ENCODE measurements around the gene KCNK4.
A peak's percentile ranks its signal among the peaks of the same experiment; 100 is the strongest.
"Not testable (repeated sequence)": the region's sequence is repeated elsewhere in the genome, so short reads cannot be mapped to it uniquely, and the experiment has no call there.

The KCNK4 gene

DNA sequence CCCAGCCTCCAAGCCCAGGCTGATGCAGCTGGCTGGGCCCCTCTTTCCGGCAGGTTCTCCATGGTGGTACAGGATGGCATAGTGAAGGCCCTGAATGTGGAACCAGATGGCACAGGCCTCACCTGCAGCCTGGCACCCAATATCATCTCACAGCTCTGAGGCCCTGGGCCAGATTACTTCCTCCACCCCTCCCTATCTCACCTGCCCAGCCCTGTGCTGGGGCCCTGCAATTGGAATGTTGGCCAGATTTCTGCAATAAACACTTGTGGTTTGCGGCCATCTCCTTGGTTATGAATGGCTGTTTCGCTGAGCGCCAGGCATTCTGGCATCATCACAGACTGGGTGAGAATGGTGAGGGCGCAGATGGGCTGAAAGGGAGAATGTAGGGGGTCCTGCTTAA is 30.4 kb downstream of the KCNK4 start:
- DNase-seq (ENCODE audit: low read depth) = peak; percentile 13
- TF ChIP-seq, protein P1, sequence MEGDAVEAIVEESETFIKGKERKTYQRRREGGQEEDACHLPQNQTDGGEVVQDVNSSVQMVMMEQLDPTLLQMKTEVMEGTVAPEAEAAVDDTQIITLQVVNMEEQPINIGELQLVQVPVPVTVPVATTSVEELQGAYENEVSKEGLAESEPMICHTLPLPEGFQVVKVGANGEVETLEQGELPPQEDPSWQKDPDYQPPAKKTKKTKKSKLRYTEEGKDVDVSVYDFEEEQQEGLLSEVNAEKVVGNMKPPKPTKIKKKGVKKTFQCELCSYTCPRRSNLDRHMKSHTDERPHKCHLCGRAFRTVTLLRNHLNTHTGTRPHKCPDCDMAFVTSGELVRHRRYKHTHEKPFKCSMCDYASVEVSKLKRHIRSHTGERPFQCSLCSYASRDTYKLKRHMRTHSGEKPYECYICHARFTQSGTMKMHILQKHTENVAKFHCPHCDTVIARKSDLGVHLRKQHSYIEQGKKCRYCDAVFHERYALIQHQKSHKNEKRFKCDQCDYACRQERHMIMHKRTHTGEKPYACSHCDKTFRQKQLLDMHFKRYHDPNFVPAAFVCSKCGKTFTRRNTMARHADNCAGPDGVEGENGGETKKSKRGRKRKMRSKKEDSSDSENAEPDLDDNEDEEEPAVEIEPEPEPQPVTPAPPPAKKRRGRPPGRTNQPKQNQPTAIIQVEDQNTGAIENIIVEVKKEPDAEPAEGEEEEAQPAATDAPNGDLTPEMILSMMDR (conservative IDR thresholded peaks at IDR 0.05; ENCODE audit: low read length) = no peak

DNA sequence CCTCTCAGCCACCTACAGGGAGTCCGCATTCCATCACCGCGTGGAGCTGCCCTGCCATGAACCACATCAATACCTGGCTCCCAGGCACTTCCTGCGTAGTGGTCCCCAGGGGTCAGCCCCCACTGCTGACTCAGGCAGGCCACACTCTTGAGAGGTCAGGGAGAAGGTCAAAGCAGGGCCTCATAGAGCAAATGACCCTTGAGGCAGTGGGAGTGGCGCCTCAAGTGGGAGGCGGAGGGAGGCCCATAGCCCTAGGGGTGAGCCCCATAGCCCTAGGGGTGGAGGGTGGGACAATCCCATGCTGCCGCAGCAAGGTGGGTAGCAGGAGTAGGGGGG is 31.8 kb downstream of the KCNK4 start:
- no peak for DNase-seq (ENCODE audit: low read depth)
- TF ChIP-seq, protein P1 (conservative IDR thresholded peaks at IDR 0.05; ENCODE audit: low read length) = no peak
- H3K4me3 ChIP-seq (ENCODE audit: low read length) = no peak overlapping the region

More for the DNA sequence above, 30.4 kb downstream of the KCNK4 start:
- no peak overlapping the region for H3K4me3 ChIP-seq (ENCODE audit: low read length)

DNA sequence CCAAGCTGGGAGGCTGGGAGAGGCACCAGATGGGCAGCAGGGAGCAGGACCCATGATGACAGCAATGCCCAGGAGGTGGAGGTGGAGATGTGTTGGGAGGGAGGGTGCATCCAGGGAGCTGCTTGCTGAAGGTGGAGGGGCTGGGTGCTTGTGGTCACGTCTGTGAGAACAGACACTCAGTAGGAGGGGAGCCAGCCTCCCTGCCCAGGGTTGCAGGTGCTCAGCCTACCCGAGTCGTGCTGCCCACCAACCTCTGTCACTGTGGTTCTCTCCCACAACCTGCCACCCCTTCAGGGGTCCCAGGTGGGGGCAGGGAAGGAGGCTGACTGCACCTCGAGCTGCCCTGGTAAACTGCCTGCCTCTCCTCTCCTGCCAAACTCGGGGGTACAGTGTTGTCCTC is 32.3 kb downstream of the KCNK4 start:
- DNase-seq (ENCODE audit: low read depth) = no peak
- no peak overlapping the region for H3K4me3 ChIP-seq (ENCODE audit: low read length)
- TF ChIP-seq, protein P1 (conservative IDR thresholded peaks at IDR 0.05; ENCODE audit: low read length) = no peak

DNA sequence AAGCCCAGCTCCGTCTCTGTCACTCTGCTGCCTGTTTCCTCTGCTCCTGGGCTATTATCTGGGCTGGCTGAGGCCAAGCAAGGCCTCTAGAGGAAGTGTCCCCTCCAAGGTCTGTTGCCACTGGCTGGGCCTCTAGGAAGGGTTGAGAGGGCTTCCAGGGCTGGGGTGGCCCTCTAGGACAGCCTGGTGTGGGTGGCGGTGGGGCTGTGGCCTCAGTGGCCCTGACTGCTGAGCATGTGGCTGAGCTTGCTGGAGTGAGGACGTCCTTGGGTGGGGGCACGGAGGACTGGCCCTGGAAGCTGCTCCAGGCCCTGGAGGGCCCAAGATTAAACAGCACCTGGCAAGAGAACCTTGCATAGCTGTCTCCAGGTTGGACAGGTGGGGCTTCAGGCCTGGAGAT is 32.9 kb downstream of the KCNK4 start:
- DNase-seq (ENCODE audit: low read depth) = not testable (repeated sequence)

DNA sequence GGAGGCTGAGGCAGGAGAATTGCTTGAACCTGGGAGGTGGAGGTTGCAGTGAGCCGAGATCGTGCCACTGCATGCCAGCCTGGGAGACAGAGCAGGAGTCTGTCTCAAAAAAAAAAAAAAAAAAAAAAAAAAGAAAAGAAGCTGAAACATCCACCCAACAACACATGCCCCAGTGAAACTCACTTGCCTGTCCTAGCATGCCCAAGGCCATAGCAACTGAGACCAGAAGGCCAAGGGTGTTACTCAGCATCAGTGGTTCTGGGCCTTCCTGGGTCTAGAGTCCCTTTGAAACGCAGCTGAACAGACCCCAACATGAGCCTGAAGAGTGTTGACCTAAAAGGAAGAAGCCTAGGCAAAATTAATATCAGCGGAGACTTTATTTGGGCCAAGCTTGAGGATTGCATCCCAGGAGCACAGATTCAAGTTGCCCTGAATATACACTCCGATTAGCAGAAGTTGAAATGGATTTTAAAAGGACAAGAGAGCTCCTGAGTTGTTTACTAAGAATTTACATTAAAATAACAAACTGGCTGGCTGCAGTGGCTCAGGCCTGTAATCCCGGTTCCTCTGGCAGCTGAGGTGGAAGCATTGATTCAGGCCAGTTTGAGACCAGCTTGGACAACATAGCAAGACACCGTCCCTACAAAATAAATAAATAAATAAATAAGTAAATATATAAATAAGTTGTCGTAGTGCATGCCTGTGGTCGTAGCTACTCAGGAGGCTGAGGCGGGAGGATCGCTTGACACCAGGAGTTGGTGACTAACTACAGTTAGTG is 33.8 kb downstream of the KCNK4 start:
- TF ChIP-seq, protein P1 (conservative IDR thresholded peaks at IDR 0.05; ENCODE audit: low read length) = no peak
- no peak for DNase-seq (ENCODE audit: low read depth)
- H3K4me3 ChIP-seq (ENCODE audit: low read length) = no peak overlapping the region

More for the DNA sequence above, 32.9 kb downstream of the KCNK4 start:
- H3K4me3 ChIP-seq (ENCODE audit: low read length) = not testable (repeated sequence)

DNA sequence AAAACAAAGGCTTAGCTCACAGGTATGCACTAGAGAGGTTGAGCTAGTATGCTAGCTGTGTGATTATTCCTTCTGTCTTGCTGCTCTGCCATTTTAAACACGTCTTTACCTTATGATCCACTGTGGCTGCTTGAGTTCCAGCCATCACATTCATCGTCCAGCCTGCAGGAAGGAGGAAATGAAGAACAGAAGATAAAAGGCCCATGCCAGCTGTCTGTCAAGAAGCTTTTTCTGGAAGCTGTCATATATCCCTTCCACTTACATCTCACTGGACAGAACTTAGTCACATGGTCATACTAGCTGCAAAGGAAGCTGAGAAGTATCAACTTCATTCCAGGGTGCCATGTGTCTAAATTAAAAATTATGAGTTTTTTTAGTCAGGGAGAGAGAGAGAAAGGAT is 36.3 kb downstream of the KCNK4 start:
- H3K4me3 ChIP-seq (ENCODE audit: low read length) = no peak overlapping the region
- DNase-seq (ENCODE audit: low read depth) = no peak
- TF ChIP-seq, protein P1 (conservative IDR thresholded peaks at IDR 0.05; ENCODE audit: low read length) = no peak

DNA sequence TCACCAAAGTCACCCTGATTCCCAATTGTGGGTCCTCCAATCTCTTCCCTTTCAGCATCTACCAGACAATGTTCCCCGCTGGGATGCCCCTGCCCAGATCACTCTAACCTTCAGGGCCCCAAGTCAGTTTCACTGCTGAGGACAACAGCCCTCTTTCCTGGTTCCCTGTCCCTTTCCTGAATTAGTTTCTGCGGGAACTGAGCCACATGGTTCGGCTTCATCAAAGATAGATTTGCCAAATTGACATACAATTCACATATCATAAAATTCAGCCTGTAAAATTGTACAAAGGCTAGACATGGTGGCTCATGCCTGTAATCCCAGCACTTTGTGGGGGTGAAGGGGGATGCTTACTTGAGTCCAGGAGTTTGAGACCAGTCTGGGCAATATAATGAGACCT is 36.9 kb downstream of the KCNK4 start:
- no peak for DNase-seq (ENCODE audit: low read depth)
- no peak overlapping the region for H3K4me3 ChIP-seq (ENCODE audit: low read length)
- TF ChIP-seq, protein P1 (conservative IDR thresholded peaks at IDR 0.05; ENCODE audit: low read length) = no peak
